HG03439 (cell line): Measurements from ENCODE around the gene KPNA2.

Experiments used
- ATAC-seq: cut with Tn5 transposase; IDR thresholded peaks from one replicate; pipeline ENCODE4 v1.9.1; 2021; ENCODE audit warnings: mild to moderate bottlenecking, moderate library complexity; ENCODE audit not compliant: unreplicated experiment

Gene KPNA2

GRCh38 chr17:68095205-68095811, 59.8 kb downstream of the KPNA2 start:
- ATAC-seq: no peak

GRCh38 chr17:68096111-68096510, 60.6 kb downstream of the KPNA2 start:
- ATAC-seq: no peak
